22Rv1 (cell line): ENCODE measurements around the gene CDC16.
"Not testable (repeated sequence)": the region's sequence is repeated elsewhere in the genome, so short reads cannot be mapped to it uniquely, and the experiment has no call there.

Source experiments
- CTCF ChIP-seq: fragments of 450-650 bp; IDR thresholded peaks from 2 replicates; pipeline ENCODE4 v1.5.1; 2017; ENCODE audit warnings: mild to moderate bottlenecking
- ZFX ChIP-seq: fragments of 450-650 bp; IDR thresholded peaks from 2 replicates; pipeline ENCODE4 v1.6.1; 2017; ENCODE audit warnings: antibody characterized with exemption, borderline replicate concordance

- not testable (repeated sequence) for TF ChIP-seq CTCF, ZFX
Measured at GRCh38 chr13:114264313-114264712, 29.6 kb downstream of the CDC16 start.
